Loucy (cell line): Measurements from ENCODE around the gene EPYC.

Experiments
- H2AFZ ChIP-seq: fragments of 200-600 bp; sonication (generic); 2 replicates; pipeline ENCODE4 v1.6.0; 2016; ENCODE audit warnings: antibody characterized with exemption, mild to moderate bottlenecking, low read length, moderate library complexity
- H3F3A ChIP-seq: fragments of 200-600 bp; 2 replicates; pipeline ENCODE4 v1.6.0; 2016; ENCODE audit warnings: antibody characterized with exemption, low read depth, mild to moderate bottlenecking
- H3K27me3 ChIP-seq: fragments of 200-600 bp; sonication (generic); 2 replicates; pipeline ENCODE4 v1.6.1; 2014; ENCODE audit warnings: low read length, mild to moderate bottlenecking; ENCODE audit not compliant: insufficient read depth, poor library complexity, severe bottlenecking
- H3K36me3 ChIP-seq: fragments of 200-600 bp; sonication (generic); 2 replicates; pipeline ENCODE4 v1.6.1; 2016; ENCODE audit warnings: low read length; ENCODE audit not compliant: insufficient read depth
- H3K4me1 ChIP-seq: fragments of 200-600 bp; sonication (generic); 2 replicates; pipeline ENCODE4 v1.5.1; 2014; ENCODE audit warnings: low read length, mild to moderate bottlenecking; ENCODE audit not compliant: insufficient read depth, poor library complexity, severe bottlenecking
- H3K4me2 ChIP-seq: fragments of 200-600 bp; sonication (generic); 2 replicates; pipeline ENCODE4 v1.6.0; 2014; ENCODE audit warnings: antibody characterized with exemption, low read length, low read depth, mild to moderate bottlenecking; ENCODE audit not compliant: poor library complexity, severe bottlenecking
- H3K4me3 ChIP-seq: fragments of 200-600 bp; sonication (generic); 2 replicates; pipeline ENCODE4 v1.5.1; 2014; ENCODE audit warnings: low read length, mild to moderate bottlenecking, mixed read lengths; ENCODE audit not compliant: poor library complexity, severe bottlenecking
- H3K79me2 ChIP-seq: fragments of 200-600 bp; sonication (generic); 2 replicates; pipeline ENCODE4 v1.6.1; 2014; ENCODE audit warnings: low read length; ENCODE audit not compliant: insufficient read depth
- H3K9ac ChIP-seq: fragments of 200-600 bp; sonication (generic); 2 replicates; pipeline ENCODE4 v1.6.0; 2014; ENCODE audit warnings: mild to moderate bottlenecking, low read depth, low read length, moderate library complexity; ENCODE audit not compliant: poor library complexity, severe bottlenecking
- H3K9me2 ChIP-seq: fragments of 200-600 bp; sonication (generic); replicated peaks from 2 replicates; pipeline ENCODE4 v1.6.1; 2016; ENCODE audit warnings: low read depth, low read length, mixed read lengths
- H3K9me3 ChIP-seq: fragments of 200-600 bp; sonication (generic); 2 replicates; pipeline ENCODE4 v1.6.1; 2014; ENCODE audit warnings: mild to moderate bottlenecking, antibody characterized with exemption, low read length, low read depth; ENCODE audit not compliant: insufficient read depth
- H4K20me1 ChIP-seq: fragments of 200-600 bp; sonication (generic); 2 replicates; pipeline ENCODE4 v1.6.0; 2014; ENCODE audit warnings: antibody characterized with exemption, low read length, mild to moderate bottlenecking; ENCODE audit not compliant: insufficient read depth, poor library complexity, severe bottlenecking
- EZH2phosphoT487 ChIP-seq: fragments of 200-600 bp; IDR thresholded peaks from 2 replicates; pipeline ENCODE4 v1.6.1; 2018; ENCODE audit warnings: antibody characterized with exemption, mild to moderate bottlenecking, moderate library complexity, borderline replicate concordance
- TF ChIP-seq, protein P1 (sequence below): fragments of 200-600 bp; sonication (generic); conservative IDR thresholded peaks from 2 replicates; pipeline ENCODE4 v1.5.1; 2014; ENCODE audit warnings: mild to moderate bottlenecking, antibody characterized with exemption, low read length

EPYC gene

DNA sequence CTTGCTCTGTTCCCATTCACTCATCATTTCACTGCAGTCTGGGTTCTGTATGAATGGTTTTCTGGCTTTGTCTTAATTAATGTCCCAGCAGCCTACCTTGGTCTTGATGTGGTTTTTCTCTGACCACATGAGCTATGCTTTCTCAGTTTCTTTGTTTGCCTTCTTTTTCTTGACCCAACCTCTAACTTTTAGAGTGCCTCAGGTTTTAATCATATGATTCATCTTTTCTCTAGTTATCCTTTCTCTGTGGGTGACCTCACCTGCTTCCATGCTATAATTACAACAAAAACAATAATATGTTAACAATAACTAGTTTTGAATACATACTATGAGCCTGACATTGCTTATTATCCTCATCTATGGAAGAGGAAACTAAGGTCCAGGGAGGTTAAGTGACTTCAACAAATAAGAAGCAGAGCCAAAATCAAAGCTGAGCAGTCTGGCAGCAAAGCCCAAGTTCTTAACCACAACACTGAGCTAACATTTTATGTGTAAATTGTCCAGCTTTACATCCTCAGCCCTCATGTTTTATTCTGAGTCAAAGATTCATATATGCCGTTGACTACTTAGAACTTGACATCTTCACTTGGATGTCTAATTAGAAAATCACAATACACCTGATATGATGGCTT lies 4.7 kb upstream of the EPYC start:
- Histone ChIP-seq H4K20me1 (no peaks in the 10 kb centered on the region), H3F3A (no peaks in the 10 kb centered on the region), H3K4me3 (no peak overlapping the region), H3K4me1 (no peaks in the 10 kb centered on the region), H3K9me2 (no peaks in the 10 kb centered on the region), H3K79me2 (no peaks in the 10 kb centered on the region), H3K9me3 (no peaks in the 10 kb centered on the region), H3K36me3 (no peaks in the 10 kb centered on the region), H3K9ac (no peak overlapping the region), H2AFZ (no peak overlapping the region), H3K27me3 (no peaks in the 10 kb centered on the region), H3K4me2 (no peak overlapping the region)
- no peak for TF ChIP-seq EZH2phosphoT487
- TF ChIP-seq, protein P1, sequence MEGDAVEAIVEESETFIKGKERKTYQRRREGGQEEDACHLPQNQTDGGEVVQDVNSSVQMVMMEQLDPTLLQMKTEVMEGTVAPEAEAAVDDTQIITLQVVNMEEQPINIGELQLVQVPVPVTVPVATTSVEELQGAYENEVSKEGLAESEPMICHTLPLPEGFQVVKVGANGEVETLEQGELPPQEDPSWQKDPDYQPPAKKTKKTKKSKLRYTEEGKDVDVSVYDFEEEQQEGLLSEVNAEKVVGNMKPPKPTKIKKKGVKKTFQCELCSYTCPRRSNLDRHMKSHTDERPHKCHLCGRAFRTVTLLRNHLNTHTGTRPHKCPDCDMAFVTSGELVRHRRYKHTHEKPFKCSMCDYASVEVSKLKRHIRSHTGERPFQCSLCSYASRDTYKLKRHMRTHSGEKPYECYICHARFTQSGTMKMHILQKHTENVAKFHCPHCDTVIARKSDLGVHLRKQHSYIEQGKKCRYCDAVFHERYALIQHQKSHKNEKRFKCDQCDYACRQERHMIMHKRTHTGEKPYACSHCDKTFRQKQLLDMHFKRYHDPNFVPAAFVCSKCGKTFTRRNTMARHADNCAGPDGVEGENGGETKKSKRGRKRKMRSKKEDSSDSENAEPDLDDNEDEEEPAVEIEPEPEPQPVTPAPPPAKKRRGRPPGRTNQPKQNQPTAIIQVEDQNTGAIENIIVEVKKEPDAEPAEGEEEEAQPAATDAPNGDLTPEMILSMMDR, result no peak

DNA sequence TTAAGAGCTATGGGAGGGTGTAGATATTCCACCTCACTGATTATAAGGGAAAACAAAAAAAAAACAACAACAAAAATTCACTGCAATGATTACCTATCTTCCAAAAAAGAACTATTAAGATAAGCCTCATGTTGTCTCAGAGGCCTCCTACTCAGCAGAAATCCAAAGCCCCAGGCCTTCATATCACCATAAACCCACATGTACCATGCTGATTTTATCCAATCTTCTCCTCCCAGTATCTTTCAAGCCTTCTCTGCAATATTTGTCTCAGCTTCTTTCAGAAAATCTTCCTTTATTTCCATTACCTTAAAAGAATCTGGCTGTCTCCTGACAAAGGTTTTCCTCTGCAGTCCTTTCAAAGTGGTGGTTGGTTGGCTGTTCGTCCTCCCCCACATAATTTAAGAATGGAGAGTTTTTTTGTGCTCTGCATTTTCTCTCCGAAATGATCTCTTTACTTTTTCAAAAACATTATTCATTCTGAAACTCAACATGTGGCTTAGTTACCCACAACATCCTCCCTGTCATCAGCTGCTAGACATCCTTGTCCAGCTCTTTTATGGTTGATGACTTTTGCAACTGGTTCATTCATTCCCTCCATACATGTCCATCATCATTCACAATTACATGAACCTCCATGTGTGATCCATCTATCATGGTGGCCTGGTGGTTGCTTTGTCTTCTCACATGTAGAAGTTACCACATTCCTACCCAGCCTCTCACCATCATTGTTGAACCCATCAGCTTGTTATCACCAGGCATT lies 2.9 kb upstream of the EPYC start:
- Histone ChIP-seq H3K9me3 (no peaks in the 10 kb centered on the region), H3K36me3 (no peaks in the 10 kb centered on the region), H3K4me1 (no peaks in the 10 kb centered on the region), H4K20me1 (no peaks in the 10 kb centered on the region), H3K9me2 (no peaks in the 10 kb centered on the region), H3K4me3 (no peak overlapping the region), H3K4me2 (no peak overlapping the region), H3K9ac (no peak overlapping the region), H3K27me3 (no peaks in the 10 kb centered on the region), H3F3A (no peaks in the 10 kb centered on the region), H3K79me2 (no peaks in the 10 kb centered on the region), H2AFZ (no peak overlapping the region)
- no peak for TF ChIP-seq EZH2phosphoT487
- TF ChIP-seq, protein P1, result no peak

DNA sequence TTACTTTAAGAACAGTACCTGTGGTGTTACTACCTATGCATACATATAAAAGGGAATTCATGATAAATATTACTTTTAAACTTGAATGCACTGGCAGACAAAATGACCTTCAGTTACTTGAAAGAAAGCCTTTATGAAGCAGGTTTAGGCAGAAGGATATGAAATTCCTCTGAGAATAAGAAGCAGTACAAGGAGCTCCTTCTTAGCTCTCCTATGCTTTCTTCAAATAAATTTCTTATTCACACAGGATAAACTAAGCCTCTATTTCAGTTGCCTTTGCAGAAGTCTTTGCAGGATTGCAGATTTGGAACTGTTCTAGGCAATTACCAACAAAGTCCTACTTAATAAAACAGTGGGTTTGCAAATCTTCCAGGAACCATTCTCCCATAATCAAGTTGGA lies 1.0 kb downstream of the EPYC start:
- TF ChIP-seq, protein P1, result no peak
- no peak for TF ChIP-seq EZH2phosphoT487

More for the DNA sequence above, 1.0 kb downstream of the EPYC start:
- no peaks in the 10 kb centered on the region for H3K4me1 ChIP-seq
- no peaks in the 10 kb centered on the region for H3K27me3 ChIP-seq
- no peaks in the 10 kb centered on the region for H3K36me3 ChIP-seq
- no peaks in the 10 kb centered on the region for H4K20me1 ChIP-seq
- no peak overlapping the region for H2AFZ ChIP-seq
- H3K9me2 ChIP-seq, result no peaks in the 10 kb centered on the region
- no peaks in the 10 kb centered on the region for H3K9me3 ChIP-seq
- no peaks in the 10 kb centered on the region for H3F3A ChIP-seq
- no peaks in the 10 kb centered on the region for H3K79me2 ChIP-seq
- H3K4me3 ChIP-seq, result no peak overlapping the region
- H3K4me2 ChIP-seq, result no peak overlapping the region
- no peak overlapping the region for H3K9ac ChIP-seq
